Calu3 (cell line): ENCODE data around the gene ST7L. TPM values are rescaled to one million over a fixed set of nuclear protein-coding genes. Genes with fewer than 3 reads are reported as not detected.
A peak's percentile ranks its signal among the peaks of the same experiment; 100 is the strongest.

Experiments used
- BruUV-seq: library from RNA; stranded (reverse); fragments of 400-500 nt; replicated peaks from 2 replicates; lab custom pipeline; 2021; lab: Mats Ljungman, UMichigan
- CTCF ChIA-PET: fragments of 300-600 bp; sonication (Branson Sonifier 250); formaldehyde crosslinking; loops from one replicate; lab custom pipeline; 2022; ENCODE audit warnings: antibody characterized with exemption; lab: Charles Lee
- DNase-seq: peaks from one replicate; pipeline ENCODE4 v3.0.0; 2022
- H3K27ac Mint-ChIP-seq: one replicate; pipeline ENCODE4 v1.8.0; 2022; ENCODE audit warnings: mixed read lengths; ENCODE audit not compliant: unreplicated experiment
- H3K27me3 Mint-ChIP-seq: one replicate; pipeline ENCODE4 v1.8.0; 2022; ENCODE audit warnings: mixed read lengths; ENCODE audit not compliant: unreplicated experiment
- H3K36me3 Mint-ChIP-seq: one replicate; pipeline ENCODE4 v1.8.0; 2022; ENCODE audit warnings: mild to moderate bottlenecking, moderate library complexity, mixed read lengths; ENCODE audit not compliant: insufficient read depth, unreplicated experiment
- H3K4me1 Mint-ChIP-seq: one replicate; pipeline ENCODE4 v1.8.0; 2022; ENCODE audit warnings: mild to moderate bottlenecking, low read depth, mixed read lengths; ENCODE audit not compliant: unreplicated experiment
- H3K4me3 Mint-ChIP-seq: one replicate; pipeline ENCODE4 v1.8.0; 2022; ENCODE audit warnings: mild to moderate bottlenecking, low read depth, moderate library complexity, mixed read lengths; ENCODE audit not compliant: unreplicated experiment
- H3K9me3 Mint-ChIP-seq: one replicate; pipeline ENCODE4 v1.8.0; 2022; ENCODE audit warnings: low read depth, mixed read lengths; ENCODE audit not compliant: unreplicated experiment
- intact Hi-C: fragments of 100-400 bp; cut with micrococcal nuclease; formaldehyde crosslinking; loops from one replicate; pipeline ENCODE4 v1.10.0; 2022; ENCODE audit not compliant: unreplicated experiment
- total RNA-seq: library from RNA; stranded (reverse); gene quantifications from 2 replicates; pipeline ENCODE4 v1.2.3, GENCODE V29; 2022
- TF ChIP-seq, protein P1 (sequence below): fragments of 200-600 bp; IDR thresholded peaks from one replicate; pipeline ENCODE4 v1.8.0; 2022; ENCODE audit warnings: antibody characterized with exemption; ENCODE audit not compliant: unreplicated experiment

Gene ST7L
- total RNA-seq, 1 experiment from 2014 or later: 15.9 TPM

DNA sequence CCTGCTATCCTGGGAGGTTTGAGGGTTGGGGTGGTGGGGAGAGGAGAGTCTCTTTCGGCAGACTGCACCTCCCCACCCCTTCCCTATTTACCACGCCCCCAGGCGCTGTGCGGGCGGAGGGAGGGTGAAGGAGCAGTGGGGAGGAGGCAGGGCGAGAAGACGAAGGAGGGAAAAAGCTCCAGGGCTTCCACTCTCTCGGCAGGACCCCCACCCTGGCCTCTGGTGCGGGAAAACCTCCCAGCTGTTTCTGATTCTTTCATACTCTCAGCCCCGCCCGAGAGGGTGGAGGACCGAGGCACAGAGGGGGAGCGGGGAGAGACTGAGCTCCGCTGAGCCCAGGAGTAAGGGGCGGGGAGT lies 111.0 kb downstream of the ST7L start:
- intact Hi-C loops: loop anchor here (10.0 kb wide), 1 partner anchor 107 kb away; the partner anchor contains the start of genes CAPZA1 and ST7L
- Mint-ChIP-seq H3K36me3 (peaks cover 17% of the 10 kb centered on the region), H3K4me1 (no peaks in the 10 kb centered on the region), H3K27me3 (peaks cover 36% of the 10 kb centered on the region), H3K4me3 (peak overlapping the region; percentile 69), H3K9me3 (no peaks in the 10 kb centered on the region), H3K27ac (no peak overlapping the region)
- TF ChIP-seq, protein P1, sequence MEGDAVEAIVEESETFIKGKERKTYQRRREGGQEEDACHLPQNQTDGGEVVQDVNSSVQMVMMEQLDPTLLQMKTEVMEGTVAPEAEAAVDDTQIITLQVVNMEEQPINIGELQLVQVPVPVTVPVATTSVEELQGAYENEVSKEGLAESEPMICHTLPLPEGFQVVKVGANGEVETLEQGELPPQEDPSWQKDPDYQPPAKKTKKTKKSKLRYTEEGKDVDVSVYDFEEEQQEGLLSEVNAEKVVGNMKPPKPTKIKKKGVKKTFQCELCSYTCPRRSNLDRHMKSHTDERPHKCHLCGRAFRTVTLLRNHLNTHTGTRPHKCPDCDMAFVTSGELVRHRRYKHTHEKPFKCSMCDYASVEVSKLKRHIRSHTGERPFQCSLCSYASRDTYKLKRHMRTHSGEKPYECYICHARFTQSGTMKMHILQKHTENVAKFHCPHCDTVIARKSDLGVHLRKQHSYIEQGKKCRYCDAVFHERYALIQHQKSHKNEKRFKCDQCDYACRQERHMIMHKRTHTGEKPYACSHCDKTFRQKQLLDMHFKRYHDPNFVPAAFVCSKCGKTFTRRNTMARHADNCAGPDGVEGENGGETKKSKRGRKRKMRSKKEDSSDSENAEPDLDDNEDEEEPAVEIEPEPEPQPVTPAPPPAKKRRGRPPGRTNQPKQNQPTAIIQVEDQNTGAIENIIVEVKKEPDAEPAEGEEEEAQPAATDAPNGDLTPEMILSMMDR: no peak
- peak; percentile 13 for DNase-seq
- CTCF ChIA-PET: no interaction called here
- no TSS peak for BruUV-seq

DNA sequence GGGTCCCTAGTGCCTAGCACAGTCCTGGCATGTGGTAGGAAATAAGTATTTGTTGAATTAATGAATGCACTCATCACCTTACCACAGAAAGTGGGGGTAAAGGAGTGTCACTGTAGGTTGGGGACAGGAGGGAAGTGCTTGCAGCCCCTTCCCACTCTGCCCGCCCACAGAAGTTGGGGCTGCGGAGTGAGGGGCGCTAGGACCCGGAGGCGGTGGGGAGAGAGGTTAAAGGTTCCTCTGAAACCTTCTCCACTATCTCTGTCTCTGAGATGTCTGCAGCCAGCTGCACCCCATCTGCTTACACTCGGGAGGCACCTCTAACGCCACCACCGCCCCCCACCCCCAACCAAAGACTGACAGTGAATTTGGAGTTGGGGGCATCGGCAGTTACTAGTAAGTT lies 111.6 kb downstream of the ST7L start:
- Mint-ChIP-seq H3K36me3 (peaks cover 17% of the 10 kb centered on the region), H3K27me3 (peaks cover 41% of the 10 kb centered on the region), H3K9me3 (no peaks in the 10 kb centered on the region), H3K27ac (no peak overlapping the region), H3K4me1 (no peaks in the 10 kb centered on the region), H3K4me3 (peak overlapping the region; percentile 69)
- no TSS peak for BruUV-seq
- TF ChIP-seq, protein P1: no peak
- no peak for DNase-seq
- intact Hi-C loops: loop anchor here (10.0 kb wide), 1 partner anchor 107 kb away; the partner anchor contains the start of genes CAPZA1 and ST7L
- CTCF ChIA-PET: no interaction called here

DNA sequence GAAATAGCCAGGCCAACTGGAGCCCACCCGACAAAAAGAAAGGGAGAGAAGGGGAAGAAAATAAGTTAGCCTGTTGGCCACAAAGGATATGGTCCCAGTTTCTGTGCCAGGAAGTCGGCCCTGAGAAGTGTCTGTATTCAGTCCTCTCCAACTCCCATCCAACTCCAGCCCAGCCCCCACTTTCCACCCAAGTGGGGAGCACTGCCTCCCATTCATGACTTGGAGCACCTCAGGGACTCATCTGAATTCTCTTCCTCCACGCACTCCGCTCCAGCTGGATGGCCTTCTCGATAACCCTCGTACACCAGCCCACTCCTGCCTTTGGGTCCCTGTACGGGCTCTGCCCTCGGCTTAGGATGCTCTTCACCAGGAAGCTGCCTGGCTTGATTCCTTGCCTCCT lies 112.2 kb downstream of the ST7L start:
- TF ChIP-seq, protein P1: no peak
- Mint-ChIP-seq H3K36me3 (peaks cover 17% of the 10 kb centered on the region), H3K27ac (no peak overlapping the region), H3K4me3 (no peak overlapping the region), H3K27me3 (peaks cover 43% of the 10 kb centered on the region), H3K4me1 (no peaks in the 10 kb centered on the region), H3K9me3 (no peaks in the 10 kb centered on the region)
- intact Hi-C loops: loop anchor here (10.0 kb wide), 1 partner anchor 108 kb away; the partner anchor contains the start of genes CAPZA1 and ST7L
- BruUV-seq: no TSS peak
- CTCF ChIA-PET: no interaction called here
- DNase-seq: no peak

DNA sequence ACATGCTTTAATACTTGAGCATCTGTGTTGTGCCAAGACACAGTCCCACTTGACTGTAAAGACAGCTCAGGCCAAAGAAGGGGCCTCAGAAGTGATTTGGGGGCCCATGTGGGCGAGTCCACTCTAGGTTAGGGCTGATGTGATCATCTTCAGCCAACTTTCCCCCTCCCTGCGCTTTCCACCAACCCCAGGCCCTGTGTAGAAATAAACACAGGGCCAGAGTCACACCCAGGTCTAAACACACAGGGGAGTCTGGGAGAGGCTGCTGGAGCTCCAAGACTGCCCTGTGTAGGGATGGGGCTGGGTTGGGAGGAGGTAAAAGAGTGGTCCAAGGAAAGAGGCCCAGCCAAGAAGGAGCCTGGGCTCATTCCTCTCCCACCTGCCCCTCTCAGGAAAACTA lies 112.6 kb downstream of the ST7L start:
- BruUV-seq: no TSS peak
- no peak overlapping the region for H3K27ac Mint-ChIP-seq
- H3K9me3 Mint-ChIP-seq: no peaks in the 10 kb centered on the region
- TF ChIP-seq, protein P1: no peak
- H3K27me3 Mint-ChIP-seq: peaks cover 43% of the 10 kb centered on the region
- H3K4me3 Mint-ChIP-seq: no peak overlapping the region
- no peaks in the 10 kb centered on the region for H3K4me1 Mint-ChIP-seq
- CTCF ChIA-PET: no interaction called here
- no peak for DNase-seq
- H3K36me3 Mint-ChIP-seq: peaks cover 17% of the 10 kb centered on the region
- intact Hi-C loops: loop anchor here (10.0 kb wide), 1 partner anchor 108 kb away; the partner anchor contains the start of genes CAPZA1 and ST7L
